Cardiac muscle cell (in vitro differentiated cells and primary cell): Measurements from ENCODE around the gene CAPZA3. TPM values are rescaled to one million over a fixed set of nuclear protein-coding genes. Genes with fewer than 3 reads are reported as not detected.

Source experiments
- polyA plus RNA-seq: library from polyadenylated mRNA; unstranded; fragments of >200 nt; fragmentation: Nextera tagmentation; extraction: Ambion mirVana; gene quantifications from 2 replicates; pipeline ENCODE4 v1.2.1, GENCODE V29; 2016
- total RNA-seq: library from RNA; depleted of rRNA; stranded (reverse); fragments of >200 nt; gene quantifications from 2 replicates; pipeline ENCODE4 v1.2.3, GENCODE V29; 2016

CAPZA3 gene
- total and polyA plus RNA-seq, 2 experiments from 2014 or later, result not detected

Other genes starting within 250 kb of the CAPZA3 start
- gene PLCZ1, start 107 bp upstream of the CAPZA3 start, total RNA-seq, result not detected in 2 replicates
- gene PLCZ1, start 107 bp upstream of the CAPZA3 start, polyA plus RNA-seq, result not detected in 2 replicates